ENCODE results near the gene GPC3. TPM values are rescaled to one million over a fixed set of nuclear protein-coding genes. Genes with fewer than 3 reads are reported as not detected.

The GPC3 gene
- total and polyA plus RNA-seq, 2 of the 4 experiments (the other 2 are of a cell fraction): not detected

GRCh38 chrX:133529578-133529977 lies 455.8 kb downstream of the GPC3 start:
- Histone ChIP-seq H3K23ac (ENCODE audit: low read depth, low read length) (no peak overlapping the region), H3K9me3 (ENCODE audit: control insufficient read depth, insufficient read depth, low read length) (no peaks in the 10 kb centered on the region), H3K18ac (ENCODE audit: low read depth, low read length) (no peak overlapping the region), H3K4me1 (ENCODE audit: control insufficient read depth, insufficient read depth, low read length) (no peaks in the 10 kb centered on the region), H2BK120ac (ENCODE audit: low read depth, low read length) (no peak overlapping the region), H2BK15ac (ENCODE audit: low read depth, low read length) (no peak overlapping the region), H2BK20ac (ENCODE audit: low read depth, low read length) (no peak overlapping the region), H3K9ac (ENCODE audit: low read depth, low read length) (no peak overlapping the region), H4K8ac (ENCODE audit: low read depth in 2 of 2, low read length in 2 of 2) (no peak overlapping the region), H2AK9ac (replicated peaks; ENCODE audit: low read depth, low read length, poor library complexity) (no peak overlapping the region), H4K20me1 (ENCODE audit: insufficient read depth, low read length) (no peaks in the 10 kb centered on the region), H3K27me3 (ENCODE audit: control insufficient read depth, insufficient read depth, low read length) (peaks cover 4% of the 10 kb centered on the region; the same call in 1 of the 2 replicates), H3K9me1 (ENCODE audit: insufficient read depth, low read length) (no peaks in the 10 kb centered on the region), H2BK5ac (ENCODE audit: low read depth, low read length, poor library complexity, severe bottlenecking) (no peak overlapping the region), H2AFZ (replicated peaks; ENCODE audit: low read length, poor library complexity) (no peak overlapping the region), H3K4ac (ENCODE audit: low read depth, low read length) (no peak overlapping the region), H3K14ac (replicated peaks; ENCODE audit: low read depth, low read length) (no peak overlapping the region), H3K56ac (ENCODE audit: extremely low read depth, insufficient read depth, low read length) (no peak overlapping the region), H4K91ac (ENCODE audit: insufficient read depth, low read depth, low read length) (no peak overlapping the region), H3K79me1 (ENCODE audit: low read depth in 1 of 2, low read length in 2 of 2) (no peaks in the 10 kb centered on the region), H3K27ac (ENCODE audit: insufficient read depth, low read length) (no peak overlapping the region), H2AK5ac (ENCODE audit: low read depth, low read length) (no peak overlapping the region), H3K4me3 (ENCODE audit: insufficient read depth, low read depth, low read length) (no peak overlapping the region), H3K36me3 (ENCODE audit: control insufficient read depth, insufficient read depth, low read length) (no peaks in the 10 kb centered on the region), H4K5ac (ENCODE audit: low read depth, low read length) (no peak overlapping the region), H3K4me2 (ENCODE audit: low read depth, low read length) (no peak overlapping the region)
- in situ Hi-C loops (cut with MboI; ENCODE audit: low sequenced_read_pairs): no loop called here
- WGBS, 2 experiments (ENCODE audit: extremely low coverage in 2 of 2, insufficient read length in 1 of 2): no CpG with 5 or more reads among the region's 3 CpGs
- dilution Hi-C loops (cut with HindIII; ENCODE audit: low sequenced_read_pairs, unreplicated experiment): no loop called here
- BruUV-seq (replicated peaks): no TSS peak
- no peak for DNase-seq
- ChIA-PET CTCF (no interaction called here), POLR2A (ENCODE audit: unreplicated experiment) (no interaction called here)
- ATAC-seq (ENCODE audit: low read depth): no peak
- intact Hi-C loops (cut with micrococcal nuclease): no loop called here
- no peak for TF ChIP-seq SMC3 (IDR thresholded peaks at IDR 0.05; ENCODE audit: low read depth, low read length)
- TF ChIP-seq NFE2L2 (IDR thresholded peaks at IDR 0.05; ENCODE audit: low read depth, low read length): no peak
- no peak for TF ChIP-seq FOS (IDR thresholded peaks at IDR 0.05; ENCODE audit: low read depth, low read length)
- no peak for TF ChIP-seq RAD21 (IDR thresholded peaks at IDR 0.05; ENCODE audit: low read length)
- TF ChIP-seq POLR2A (IDR thresholded peaks at IDR 0.05; ENCODE audit: low read depth, low read length): no peak
- TF ChIP-seq MAFK (IDR thresholded peaks at IDR 0.05; ENCODE audit: low read depth, low read length): no peak
- TF ChIP-seq BHLHE40 (IDR thresholded peaks at IDR 0.05; ENCODE audit: low read depth, low read length): no peak
- TF ChIP-seq, protein P1, sequence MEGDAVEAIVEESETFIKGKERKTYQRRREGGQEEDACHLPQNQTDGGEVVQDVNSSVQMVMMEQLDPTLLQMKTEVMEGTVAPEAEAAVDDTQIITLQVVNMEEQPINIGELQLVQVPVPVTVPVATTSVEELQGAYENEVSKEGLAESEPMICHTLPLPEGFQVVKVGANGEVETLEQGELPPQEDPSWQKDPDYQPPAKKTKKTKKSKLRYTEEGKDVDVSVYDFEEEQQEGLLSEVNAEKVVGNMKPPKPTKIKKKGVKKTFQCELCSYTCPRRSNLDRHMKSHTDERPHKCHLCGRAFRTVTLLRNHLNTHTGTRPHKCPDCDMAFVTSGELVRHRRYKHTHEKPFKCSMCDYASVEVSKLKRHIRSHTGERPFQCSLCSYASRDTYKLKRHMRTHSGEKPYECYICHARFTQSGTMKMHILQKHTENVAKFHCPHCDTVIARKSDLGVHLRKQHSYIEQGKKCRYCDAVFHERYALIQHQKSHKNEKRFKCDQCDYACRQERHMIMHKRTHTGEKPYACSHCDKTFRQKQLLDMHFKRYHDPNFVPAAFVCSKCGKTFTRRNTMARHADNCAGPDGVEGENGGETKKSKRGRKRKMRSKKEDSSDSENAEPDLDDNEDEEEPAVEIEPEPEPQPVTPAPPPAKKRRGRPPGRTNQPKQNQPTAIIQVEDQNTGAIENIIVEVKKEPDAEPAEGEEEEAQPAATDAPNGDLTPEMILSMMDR (conservative IDR thresholded peaks at IDR 0.05; ENCODE audit: low read depth, low read length): no peak

Data from IMR-90 (cell line).